Loucy (cell line): ENCODE results near the gene L3MBTL3.

Experiments used
- EZH2phosphoT487 ChIP-seq: fragments of 200-600 bp; IDR thresholded peaks from 2 replicates; pipeline ENCODE4 v1.6.1; 2018; ENCODE audit warnings: antibody characterized with exemption, mild to moderate bottlenecking, moderate library complexity, borderline replicate concordance
- TF ChIP-seq, protein P1 (sequence below): fragments of 200-600 bp; sonication (generic); conservative IDR thresholded peaks from 2 replicates; pipeline ENCODE4 v1.5.1; 2014; ENCODE audit warnings: mild to moderate bottlenecking, antibody characterized with exemption, low read length

DNA sequence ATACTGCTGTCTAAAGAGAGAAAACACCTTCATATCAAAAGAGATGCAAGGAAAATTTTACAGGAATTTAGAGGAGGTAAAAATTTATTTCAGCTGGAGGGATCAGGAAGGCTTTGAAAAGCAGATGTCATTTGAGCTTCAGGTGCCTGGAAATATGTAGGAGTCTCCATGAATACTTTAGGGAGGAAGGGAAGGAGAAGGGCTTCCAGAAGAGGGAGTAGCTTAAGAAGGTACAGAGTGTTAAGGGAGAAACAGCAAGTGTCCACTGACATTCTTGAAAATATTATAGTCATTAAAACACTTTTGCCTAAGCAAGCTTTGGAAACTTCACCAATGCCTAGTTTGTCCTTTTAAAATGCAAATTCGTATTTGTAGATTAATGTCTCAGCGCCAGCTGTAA lies 27.2 kb downstream of the L3MBTL3 start:
- TF ChIP-seq, protein P1, sequence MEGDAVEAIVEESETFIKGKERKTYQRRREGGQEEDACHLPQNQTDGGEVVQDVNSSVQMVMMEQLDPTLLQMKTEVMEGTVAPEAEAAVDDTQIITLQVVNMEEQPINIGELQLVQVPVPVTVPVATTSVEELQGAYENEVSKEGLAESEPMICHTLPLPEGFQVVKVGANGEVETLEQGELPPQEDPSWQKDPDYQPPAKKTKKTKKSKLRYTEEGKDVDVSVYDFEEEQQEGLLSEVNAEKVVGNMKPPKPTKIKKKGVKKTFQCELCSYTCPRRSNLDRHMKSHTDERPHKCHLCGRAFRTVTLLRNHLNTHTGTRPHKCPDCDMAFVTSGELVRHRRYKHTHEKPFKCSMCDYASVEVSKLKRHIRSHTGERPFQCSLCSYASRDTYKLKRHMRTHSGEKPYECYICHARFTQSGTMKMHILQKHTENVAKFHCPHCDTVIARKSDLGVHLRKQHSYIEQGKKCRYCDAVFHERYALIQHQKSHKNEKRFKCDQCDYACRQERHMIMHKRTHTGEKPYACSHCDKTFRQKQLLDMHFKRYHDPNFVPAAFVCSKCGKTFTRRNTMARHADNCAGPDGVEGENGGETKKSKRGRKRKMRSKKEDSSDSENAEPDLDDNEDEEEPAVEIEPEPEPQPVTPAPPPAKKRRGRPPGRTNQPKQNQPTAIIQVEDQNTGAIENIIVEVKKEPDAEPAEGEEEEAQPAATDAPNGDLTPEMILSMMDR = no peak
- no peak for TF ChIP-seq EZH2phosphoT487
